NCI-H128 (cell line): ENCODE data around the gene KCTD6.

Experiments
- DNase-seq: peaks from one replicate; lab custom pipeline; 2025; ENCODE audit not compliant: unreplicated experiment; lab: John Stamatoyannopoulos, UW

KCTD6 gene

DNA sequence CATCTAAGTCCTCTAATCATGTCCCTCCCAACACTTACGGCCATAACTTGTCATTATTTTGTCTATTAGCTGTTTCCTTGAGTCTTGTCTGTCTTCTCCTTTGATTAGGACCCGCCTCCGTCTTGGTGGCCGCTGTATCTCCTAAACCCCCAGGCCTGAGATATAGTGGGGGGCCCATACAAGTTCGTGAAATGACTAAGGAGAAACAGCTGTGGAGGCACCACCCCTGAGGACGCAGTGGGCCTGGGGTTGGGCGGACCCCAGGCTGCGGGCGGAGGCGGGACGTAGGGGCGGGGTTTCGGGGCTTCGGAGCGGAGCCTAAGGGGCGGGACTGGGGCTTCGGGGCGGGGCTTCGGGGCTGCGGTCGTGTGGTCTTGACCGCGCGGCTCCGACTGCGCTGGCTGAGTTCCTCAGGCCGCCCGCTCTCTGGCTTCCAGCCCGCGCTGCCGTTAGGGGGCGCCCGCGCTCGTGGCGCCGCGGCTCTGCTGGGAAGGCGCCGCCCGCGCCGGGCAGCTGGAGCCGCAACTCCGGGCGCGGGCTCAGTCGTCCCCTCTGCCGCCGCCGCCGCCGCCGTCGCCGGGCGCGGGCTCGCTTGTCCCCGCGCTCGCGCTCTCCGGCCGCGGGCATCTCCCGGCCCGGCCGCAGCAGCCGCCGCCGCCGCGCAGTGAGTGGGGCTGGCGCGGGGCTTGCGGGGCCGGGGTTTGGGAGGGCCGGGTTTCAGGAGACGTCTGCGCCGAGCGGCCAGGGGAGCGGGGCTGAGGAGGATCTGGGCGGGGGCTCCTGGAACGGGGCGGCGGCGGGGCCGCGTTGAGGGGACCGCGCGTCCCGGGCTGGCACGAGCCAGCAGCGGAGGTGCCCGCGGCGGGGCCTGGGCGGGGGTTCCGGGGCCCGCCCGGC, at the start of gene KCTD6:
Gene KCTD6, plus strand, starts transcription at position 591 of the 897 bp plus-strand sequence. CDS start 6,660 bp downstream, outside the sequence.
- peak; percentile 66 for DNase-seq

DNA sequence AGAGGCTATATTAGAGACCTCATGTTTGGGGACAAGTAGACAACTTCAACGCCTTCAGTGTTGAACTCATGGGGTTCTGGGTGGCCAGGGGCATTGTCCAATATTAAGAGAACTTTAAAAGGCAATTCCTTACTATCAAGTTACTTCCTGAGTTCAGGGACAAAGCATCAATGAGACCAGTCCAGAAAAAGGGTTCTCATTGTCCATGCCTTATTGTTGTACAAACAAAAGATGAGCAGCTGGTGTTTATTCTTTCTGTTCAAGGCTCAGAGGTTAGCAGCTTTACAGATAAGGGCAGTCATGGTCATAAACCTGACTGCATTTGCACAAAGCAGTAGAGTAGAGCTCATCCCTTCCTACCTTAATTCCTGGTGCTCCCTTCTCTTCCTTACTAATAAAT, 39.7 kb upstream of the KCTD6 start:
- DNase-seq: no peak

DNA sequence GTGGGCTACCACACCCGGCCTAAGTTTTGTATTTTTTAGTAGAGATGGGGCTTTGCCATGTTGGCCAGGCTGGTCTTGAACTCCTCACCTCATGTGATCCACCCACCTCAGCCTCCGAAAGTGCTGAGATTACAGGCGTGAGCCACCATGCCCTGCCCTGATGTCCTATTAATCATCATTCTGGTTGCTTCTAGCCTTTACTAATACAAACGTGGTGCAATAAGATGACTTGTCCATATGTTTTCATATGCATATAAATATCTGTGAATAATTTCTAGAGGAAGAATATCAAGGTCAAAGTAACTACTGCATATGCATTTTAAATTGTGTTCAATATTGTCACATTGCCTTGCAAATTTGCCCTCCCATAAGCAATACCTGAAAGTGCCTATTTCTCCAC, 32.7 kb upstream of the KCTD6 start:
- no peak for DNase-seq

DNA sequence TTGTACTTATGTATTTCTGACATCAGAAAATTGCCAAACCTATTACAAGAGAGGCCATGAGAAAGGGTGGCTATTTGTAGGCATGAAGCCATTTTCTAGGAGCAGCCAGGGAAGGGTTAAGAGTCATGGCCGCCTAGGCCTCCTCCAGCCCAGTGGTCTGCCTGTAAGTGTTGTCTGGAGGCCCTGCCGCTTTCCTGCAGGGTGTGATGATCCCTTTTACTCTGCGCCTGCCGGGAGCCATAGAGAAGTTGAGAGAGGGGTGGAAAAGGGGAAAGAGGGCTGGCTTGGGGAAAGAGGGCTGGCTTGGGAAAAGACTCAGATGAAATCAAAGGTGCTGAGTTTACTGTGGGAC, 29.1 kb upstream of the KCTD6 start:
- DNase-seq: no peak

DNA sequence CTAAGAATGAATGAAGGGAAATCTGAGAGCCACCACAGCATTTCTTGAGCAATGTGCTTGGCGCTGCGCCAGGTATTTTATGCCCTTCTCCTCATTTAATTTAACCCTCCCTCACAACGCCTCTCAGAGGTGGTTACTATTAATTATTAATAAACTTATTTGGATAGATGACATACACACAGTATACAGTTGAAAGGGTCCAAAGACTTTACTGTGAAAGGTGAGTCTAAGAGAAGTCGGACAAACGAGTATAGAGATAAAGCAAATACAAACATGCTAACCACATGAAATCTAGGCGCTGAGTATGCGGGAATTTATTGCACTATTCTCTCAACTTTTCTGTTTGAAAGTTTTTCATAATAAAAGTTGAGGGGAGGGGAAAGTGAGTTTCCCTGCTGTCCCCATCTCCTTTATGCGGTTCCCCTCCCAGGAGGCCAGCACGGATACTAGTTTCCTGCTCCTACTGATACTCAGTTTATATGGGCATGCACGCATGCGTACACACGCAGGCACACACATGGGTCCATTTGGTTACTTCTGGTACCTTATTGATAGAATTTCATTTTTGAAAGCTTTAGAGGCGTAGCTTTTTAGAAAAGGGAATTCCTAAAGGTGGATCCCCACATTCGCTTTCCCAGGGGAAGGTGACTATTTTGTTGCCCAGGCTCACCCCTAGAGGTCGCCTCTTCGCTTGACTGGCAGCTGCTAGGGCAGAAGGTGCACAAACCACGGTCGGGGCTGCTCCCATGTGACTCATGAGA, 28.5 kb upstream of the KCTD6 start:
- DNase-seq: peak; percentile 8

DNA sequence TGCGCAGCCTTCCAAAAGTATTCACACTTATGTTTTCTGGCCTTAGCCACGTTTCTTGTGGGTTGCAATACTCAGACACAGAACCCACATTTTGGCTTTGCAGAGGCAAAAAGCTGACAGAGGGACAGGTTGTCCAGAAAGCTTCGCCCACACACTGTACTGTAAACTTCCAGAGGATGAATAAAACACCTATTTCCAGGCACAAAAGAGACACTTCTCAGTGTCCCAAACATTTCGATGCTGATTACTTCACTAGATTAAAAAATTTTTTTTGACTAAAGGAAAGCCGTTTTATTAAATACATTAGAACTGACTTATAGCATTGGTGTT, 28.0 kb upstream of the KCTD6 start:
- no peak for DNase-seq

DNA sequence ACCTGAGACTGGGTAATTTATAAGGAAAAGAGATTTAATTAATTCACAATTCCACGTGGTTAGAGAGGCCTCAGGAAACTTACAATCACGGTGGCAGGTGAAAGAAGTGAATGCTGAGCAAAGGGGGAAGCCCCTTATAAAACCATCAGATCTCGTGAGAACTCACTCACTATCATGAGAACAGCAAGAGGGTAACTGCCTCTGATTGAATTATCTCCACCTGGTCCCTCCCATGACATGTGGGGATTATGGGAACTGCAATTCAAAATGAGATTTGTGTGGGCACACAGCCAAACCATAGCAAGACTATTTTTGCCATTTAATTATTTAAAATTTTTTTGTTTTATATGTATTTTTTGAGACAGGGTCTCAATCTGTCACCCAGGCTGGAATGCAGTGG, 27.0 kb upstream of the KCTD6 start:
- DNase-seq: no peak

DNA sequence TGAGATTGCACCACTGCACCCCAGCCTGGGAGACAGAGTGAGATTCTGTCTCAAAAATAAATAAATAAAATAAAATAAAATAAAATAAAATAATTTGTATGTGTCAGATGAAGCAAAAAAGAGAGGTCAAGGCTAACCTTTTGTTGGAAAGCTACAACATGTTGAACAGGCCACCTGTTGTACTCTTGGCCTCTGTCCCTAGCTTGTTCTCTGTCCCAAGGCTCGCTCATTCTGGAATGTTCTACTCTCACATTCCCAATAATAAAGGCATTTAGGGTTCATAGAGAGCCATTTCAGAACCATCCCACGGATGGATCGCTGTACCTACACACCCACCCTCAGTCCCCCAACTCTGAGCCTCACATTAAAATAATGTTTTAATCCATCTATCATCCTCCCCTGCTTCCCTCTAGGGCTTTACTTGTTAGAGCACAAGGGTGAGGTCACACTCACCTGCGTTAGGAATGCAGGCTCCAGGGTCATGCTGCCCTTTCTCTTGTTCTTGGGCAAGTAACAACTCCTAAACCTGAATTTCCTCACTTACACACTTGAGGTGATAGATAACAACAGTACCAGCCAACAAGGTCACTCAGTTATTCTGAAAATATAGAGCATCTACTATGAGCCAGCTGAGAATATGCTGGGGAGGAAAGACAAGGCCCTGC, 24.9 kb upstream of the KCTD6 start:
- DNase-seq: no peak

DNA sequence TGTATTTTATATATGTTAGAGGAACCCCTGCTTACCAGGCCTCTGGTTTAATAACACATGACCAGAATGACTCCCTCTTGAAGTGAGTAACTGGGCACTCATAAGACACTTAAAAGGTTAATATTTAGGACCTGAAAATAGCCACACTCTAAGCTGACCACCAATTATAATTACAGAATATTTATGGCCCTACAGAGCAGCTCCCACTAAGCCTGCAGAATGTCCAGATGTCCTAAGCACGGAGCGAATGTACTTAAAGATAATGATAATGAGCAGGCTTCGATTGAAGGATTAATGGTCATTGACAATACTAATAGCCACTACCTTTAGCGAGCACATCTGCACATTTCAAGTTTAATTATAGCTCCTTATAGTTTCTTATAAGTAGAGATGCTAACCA, 22.8 kb upstream of the KCTD6 start:
- DNase-seq: no peak

DNA sequence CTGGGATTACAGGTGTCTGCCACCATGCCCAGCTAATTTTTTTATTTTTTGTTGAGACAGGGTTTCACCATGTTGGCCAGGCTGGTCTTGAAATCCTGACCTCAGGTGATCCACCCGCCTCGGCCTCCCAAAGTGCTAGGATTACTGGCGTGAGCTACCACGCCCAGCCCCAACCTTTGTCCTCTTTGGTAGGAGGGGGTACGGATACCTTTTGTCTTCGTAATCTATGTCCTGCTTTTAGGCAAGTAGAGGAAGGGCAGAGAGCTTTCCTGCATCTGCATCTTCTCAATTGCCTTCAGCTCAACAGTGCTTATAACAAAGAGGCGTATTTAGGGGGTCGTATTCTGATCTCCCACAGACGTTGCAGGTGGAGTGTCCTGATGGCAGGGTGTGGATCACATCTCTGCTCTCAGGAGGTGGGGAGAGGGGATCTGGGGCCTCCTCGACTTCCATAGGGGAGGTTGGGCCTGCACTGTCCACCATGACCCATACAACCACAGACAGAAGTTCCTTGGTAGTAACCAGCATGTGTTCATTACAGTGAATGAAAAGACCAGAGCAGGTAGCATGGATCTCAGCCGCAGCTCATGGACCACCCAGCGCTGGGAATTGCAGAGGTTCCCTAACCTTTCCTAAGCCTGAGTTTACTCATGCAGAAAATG, 21.4 kb upstream of the KCTD6 start:
- no peak for DNase-seq

DNA sequence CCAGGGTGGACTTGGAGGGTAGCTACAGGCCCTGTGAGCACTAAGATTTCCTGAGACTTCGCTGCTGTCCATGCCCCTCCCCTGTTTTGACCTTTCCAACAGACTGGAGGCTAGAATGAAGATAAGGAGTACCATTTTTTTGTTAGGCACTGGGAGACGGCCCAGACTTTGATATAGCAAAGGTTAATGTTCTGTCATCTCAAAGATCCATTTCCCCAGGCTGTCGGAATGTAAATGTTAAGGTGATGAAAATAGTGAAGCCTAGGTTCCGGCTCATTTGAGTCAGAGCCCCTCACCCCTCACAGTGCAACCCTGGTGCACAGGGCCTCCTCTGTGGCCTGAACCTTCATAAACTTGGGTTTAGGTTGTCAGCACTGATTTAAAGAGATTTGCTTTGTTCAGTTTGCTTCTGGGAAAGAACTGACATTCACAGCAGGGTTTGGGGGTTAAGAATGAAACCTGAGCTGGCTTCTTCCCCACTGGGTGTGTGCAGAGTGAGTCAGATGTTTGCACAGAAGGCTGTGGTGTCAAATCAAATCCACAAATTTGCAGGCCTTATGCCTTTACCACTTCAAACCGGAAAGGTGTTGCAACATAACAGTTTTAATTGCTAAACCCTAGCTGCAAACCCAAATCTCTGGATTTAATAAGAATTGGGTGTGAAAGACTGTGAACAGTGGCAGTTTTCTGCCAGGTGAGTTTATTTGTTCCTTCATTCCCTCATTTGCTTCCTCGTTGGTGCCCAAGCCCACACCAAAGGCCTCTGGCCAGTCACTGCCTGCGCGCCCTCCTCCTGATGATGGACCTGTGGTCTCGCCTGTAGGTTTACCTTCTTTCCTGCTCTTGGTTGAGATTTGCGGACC, 20.6 kb upstream of the KCTD6 start:
- peak; percentile 56 for DNase-seq

DNA sequence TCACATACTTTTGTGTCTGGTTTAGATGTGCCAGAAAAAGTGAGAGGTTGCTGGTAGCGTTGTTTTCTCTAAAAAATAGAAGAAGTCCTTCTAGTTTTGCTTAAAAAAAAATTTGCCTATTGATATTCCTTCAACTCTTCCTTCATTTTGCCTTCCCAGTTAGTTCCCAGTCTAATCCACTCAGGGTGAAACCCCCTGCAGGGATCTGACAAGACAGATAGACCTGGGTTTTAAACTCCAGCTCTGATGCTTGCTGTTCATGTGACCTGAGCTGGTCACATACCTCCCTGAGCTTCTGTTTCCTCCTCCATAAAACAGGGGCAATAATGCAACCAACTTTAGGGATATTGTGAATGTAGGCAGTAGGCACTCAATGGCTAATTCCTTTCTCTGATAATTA, 18.6 kb upstream of the KCTD6 start:
- DNase-seq: no peak

DNA sequence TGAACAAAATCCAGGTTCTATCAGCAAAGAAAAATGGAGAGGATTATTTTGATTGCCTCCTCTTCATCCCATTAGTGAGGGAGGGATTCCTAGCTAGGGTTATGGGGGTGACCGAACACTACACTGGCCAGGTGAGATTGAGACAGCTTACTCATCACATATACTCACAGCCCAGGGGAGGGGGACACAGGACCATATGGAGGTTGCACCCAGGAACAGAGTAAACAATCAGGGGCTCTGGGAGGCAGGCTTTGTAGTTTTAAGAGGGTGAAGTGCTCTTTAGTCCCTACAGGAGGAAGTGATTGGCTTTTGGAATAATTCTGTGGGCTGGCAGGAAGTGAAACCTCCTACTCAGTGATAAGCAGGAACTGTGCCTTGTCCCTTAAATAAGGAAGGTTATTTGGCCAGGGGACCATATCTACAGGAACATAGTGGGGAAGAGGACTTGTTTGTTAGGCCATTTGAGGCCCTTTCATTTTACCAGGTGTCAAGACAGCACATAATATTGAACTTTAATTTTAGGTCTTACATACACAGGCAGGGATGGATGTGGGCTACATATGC, 17.5 kb upstream of the KCTD6 start:
- DNase-seq: no peak

DNA sequence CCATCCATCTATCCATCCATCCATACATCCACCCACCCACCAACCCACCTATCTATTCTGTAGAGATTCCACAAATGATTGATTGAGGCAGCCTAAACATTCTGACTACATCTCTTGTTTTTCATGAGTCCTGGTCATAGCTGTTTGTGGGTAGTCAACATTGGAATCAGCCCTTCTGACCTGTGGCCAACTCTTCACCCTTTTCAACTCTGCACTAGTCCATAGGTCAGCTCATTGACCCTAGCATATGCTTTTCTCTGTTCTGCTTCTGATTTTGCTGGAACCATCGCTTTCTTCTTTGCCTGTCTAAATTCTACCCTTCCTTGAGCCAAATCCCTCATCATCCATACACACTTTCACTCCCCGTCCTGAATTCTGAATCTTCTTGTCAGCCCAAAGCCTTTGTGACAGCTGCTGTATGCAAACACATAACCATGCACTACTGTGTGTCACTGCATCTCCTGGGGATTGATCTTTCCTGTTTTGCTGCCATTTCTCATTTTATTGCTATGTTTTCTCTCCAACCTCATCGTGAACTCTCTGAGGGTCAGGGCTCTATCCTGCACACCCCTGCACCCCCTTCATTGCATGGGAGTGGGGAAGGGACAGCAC, 16.8 kb upstream of the KCTD6 start:
- DNase-seq: no peak

DNA sequence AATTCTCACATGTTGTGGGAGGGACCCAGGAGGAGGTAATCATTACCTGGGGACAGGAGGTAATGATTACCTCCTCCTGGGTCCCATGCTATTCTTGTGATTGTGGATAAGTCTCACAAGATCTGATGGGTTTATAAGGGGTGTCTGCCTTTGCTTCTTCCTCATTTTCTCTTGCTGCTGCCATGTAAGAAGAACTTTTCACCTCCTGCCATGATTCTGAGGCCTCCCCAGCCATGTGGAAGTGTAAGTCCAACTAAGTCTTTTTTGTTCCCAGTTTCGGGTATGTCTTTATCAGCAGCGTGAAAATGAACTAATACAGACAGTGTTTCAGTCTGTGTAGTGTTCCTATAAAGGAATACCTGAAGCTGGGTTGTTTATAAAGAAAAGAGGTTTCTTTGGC, 13.1 kb upstream of the KCTD6 start:
- no peak for DNase-seq

DNA sequence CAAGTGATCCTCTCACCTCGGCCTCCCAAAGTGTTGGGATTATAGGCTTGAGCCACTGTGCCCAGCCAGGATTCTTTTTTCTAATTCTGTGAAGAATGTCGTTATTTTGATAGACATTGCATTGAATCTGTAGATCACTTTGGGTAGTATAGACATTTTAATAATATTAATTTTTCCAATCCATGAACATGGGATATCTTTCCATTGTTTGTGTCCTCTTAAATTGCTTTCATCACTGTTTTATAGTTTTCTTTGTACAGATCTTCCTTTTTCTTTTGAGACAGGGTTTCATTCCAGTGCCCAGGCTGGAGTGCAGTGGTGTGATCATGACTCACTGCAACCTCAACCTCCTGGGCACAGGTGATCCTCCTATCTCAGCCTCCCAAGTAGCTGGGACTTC, 11.6 kb upstream of the KCTD6 start:
- DNase-seq: no peak

DNA sequence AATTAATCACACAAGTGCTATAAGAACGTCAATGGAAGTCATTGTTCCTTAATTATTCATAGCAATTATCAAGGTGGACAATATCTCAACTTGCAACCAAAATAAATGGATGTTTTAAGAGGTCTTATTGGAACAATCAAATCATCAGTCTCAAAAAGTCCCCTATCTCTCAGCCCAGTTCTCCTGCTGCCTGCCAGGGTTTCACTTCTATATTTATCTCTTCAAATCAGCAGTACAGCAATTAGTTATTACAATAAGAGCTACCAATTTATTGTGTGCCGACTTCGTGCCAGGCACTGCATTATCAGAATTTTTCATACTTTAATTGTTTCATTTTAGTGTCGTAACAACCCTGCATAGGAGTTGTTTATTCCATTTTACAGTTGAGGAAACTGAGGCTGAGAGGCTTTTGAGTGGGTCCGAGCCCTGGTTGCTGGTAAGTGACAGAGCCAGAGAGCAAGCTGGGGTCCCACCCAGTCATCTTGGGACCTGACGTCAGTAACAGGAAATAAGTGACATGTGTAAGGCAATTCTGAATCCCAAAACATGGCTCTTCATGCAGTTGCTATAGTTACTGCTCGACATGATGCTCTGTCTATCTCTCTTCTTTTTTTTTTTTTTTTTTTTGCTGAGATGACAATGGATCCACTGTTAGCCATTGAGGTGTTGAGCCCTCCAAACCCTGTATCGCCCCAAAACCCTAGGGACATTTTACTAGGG, 8.8 kb upstream of the KCTD6 start:
- no peak for DNase-seq

DNA sequence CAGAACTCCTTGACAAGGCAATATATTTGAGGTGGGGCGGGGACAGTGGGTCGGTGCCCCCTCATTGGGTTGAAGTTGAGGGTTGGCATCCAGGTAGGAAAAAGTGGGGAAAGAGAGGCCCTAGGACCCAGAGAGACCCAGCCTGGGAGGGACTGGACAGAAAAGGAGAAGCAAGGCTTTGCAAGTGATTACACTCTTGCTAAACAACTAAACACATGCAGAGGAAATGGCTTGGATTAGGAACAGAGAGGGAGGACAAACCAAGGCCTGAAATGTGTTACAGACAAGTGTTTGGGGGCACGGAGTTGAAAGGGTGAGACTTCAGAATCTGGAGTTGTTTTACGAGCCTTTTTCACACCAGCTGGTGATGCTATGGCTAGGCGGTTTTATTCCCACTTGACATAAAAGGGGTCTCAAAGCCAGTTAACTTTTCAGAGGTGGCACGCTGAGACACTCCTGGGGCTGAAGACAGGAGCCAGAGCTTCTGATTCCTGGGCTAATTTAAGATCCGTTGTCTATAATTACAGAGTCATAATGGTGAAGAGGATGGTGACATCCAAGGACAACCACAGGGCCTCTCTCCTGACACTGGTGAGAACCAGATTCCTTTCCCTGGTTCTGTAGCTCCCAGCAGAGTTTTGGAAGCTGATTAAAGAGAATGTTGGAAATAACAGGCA, 7.7 kb upstream of the KCTD6 start:
- DNase-seq: no peak

DNA sequence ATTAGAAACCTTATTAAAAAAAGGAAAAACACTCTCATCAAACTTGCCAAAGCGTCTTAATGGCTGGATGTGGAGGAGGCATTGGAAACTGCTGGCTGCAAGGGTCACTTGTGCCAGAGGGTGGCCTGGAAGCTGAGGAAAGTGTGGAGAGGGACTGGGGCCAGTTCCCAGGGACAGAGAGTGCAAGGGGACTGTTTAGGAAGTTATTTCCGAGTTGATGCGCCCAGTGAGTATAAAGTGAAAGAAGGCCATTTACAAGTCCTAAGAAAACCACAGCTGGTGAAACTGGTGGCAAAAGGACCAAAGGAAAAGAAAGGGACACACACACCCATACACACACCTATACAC, 7.2 kb upstream of the KCTD6 start:
- DNase-seq: no peak
